PC-3 (cell line): Measurements from ENCODE around the gene CHST9. TPM values are rescaled to one million over a fixed set of nuclear protein-coding genes. Genes with fewer than 3 reads are reported as not detected.

Experiments
- ATAC-seq: fragments of 200-7000 bp; cut with Tn5 transposase; 2 replicates; pipeline ENCODE4 v1.9.1; 2020; ENCODE audit warnings: mild to moderate bottlenecking, moderate library complexity
- BruUV-seq: library from RNA; stranded (reverse); fragments of 400-500 nt; replicated peaks from 2 replicates; lab custom pipeline; 2021; lab: Mats Ljungman, UMichigan
- CTCF ChIA-PET: fragments of 300-600 bp; sonication (Branson Sonifier 250); formaldehyde crosslinking; loops from one replicate; lab custom pipeline; 2022; ENCODE audit warnings: antibody characterized with exemption; lab: Charles Lee
- POLR2A ChIA-PET: fragments of 300-600 bp; sonication (Branson Sonifier 250); formaldehyde crosslinking; loops from one replicate; lab custom pipeline; 2022; ENCODE audit warnings: antibody characterized with exemption; ENCODE audit not compliant: unreplicated experiment; lab: Charles Lee
- DNase-seq: peaks from one replicate; pipeline ENCODE4 v3.0.0-alpha.2; 2015
- H2AFZ ChIP-seq: fragments of 300-600 bp; sonication (generic); 2 replicates; pipeline ENCODE4 v1.6.0; 2016; ENCODE audit warnings: antibody characterized with exemption, low read length
- H3F3A ChIP-seq: fragments of 300-600 bp; sonication (generic); one replicate; pipeline ENCODE4 v1.6.0; 2017; ENCODE audit warnings: antibody characterized with exemption, low read length, control low read depth, mild to moderate bottlenecking; ENCODE audit not compliant: unreplicated experiment
- H3K27ac ChIP-seq: fragments of 300-600 bp; sonication (generic); 2 replicates; pipeline ENCODE4 v1.5.1; 2016; ENCODE audit warnings: mild to moderate bottlenecking, low read length
- H3K27me3 ChIP-seq: fragments of 300-600 bp; sonication (generic); 2 replicates; pipeline ENCODE4 v1.6.1; 2016; ENCODE audit warnings: low read length, mixed read lengths
- H3K36me3 ChIP-seq: fragments of 300-600 bp; sonication (generic); 2 replicates; pipeline ENCODE4 v1.6.1; 2016; ENCODE audit warnings: low read depth, mixed run types, low read length, mixed read lengths
- H3K4me1 ChIP-seq: fragments of 300-600 bp; sonication (generic); 2 replicates; pipeline ENCODE4 v1.5.1; 2016; ENCODE audit warnings: low read length; ENCODE audit not compliant: insufficient read depth
- H3K4me2 ChIP-seq: fragments of 300-600 bp; sonication (generic); 2 replicates; pipeline ENCODE4 v1.6.0; 2016; ENCODE audit warnings: low read length
- H3K4me3 ChIP-seq: fragments of 300-600 bp; sonication (generic); 2 replicates; pipeline ENCODE4 v1.5.1; 2016; ENCODE audit warnings: mild to moderate bottlenecking, low read length, mixed read lengths
- H3K79me2 ChIP-seq: fragments of 300-600 bp; sonication (generic); 2 replicates; pipeline ENCODE4 v1.6.1; 2017; ENCODE audit warnings: low read length, mixed read lengths
- H3K9ac ChIP-seq: fragments of 300-600 bp; sonication (generic); 2 replicates; pipeline ENCODE4 v1.6.0; 2016; ENCODE audit warnings: mild to moderate bottlenecking, low read length
- H3K9me2 ChIP-seq: fragments of 300-600 bp; sonication (generic); replicated peaks from 2 replicates; pipeline ENCODE4 v1.6.1; 2016; ENCODE audit warnings: mixed run types, low read length, mixed read lengths
- H3K9me3 ChIP-seq: fragments of 300-600 bp; sonication (generic); 2 replicates; pipeline ENCODE4 v1.6.1; 2016; ENCODE audit warnings: low read length, mixed read lengths
- H4K20me1 ChIP-seq: fragments of 300-600 bp; sonication (generic); 2 replicates; pipeline ENCODE4 v1.6.1; 2016; ENCODE audit warnings: low read length, mixed read lengths
- CTCF ChIP-seq: fragments of 300-600 bp; sonication (generic); conservative IDR thresholded peaks from 2 replicates; pipeline ENCODE4 v1.5.1; 2017; ENCODE audit warnings: antibody characterized with exemption, low read depth, mild to moderate bottlenecking, low read length
- EZH2 ChIP-seq: fragments of 300-600 bp; sonication (generic); IDR thresholded peaks from one replicate; pipeline ENCODE4 v1.6.1; 2017; ENCODE audit warnings: antibody characterized with exemption, mild to moderate bottlenecking, low read length; ENCODE audit not compliant: unreplicated experiment
- EZH2phosphoT487 ChIP-seq: fragments of 300-600 bp; sonication (generic); IDR thresholded peaks from 2 replicates; pipeline ENCODE4 v1.6.1; 2018; ENCODE audit warnings: mild to moderate bottlenecking, antibody characterized with exemption, low read length, borderline replicate concordance
- intact Hi-C: fragments of 100-400 bp; cut with micrococcal nuclease; formaldehyde crosslinking; loops from 2 replicates; pipeline ENCODE4 v1.9.0; 2023
- total RNA-seq: library from RNA; depleted of rRNA; stranded (reverse); fragments of >200 nt; gene quantifications from 2 replicates; pipeline ENCODE4 v1.2.3, GENCODE V29; 2014

CHST9 gene
- total RNA-seq, 1 experiment from 2014 or later = not detected

GRCh38 chr18:27136208-27136535 lies 48.9 kb downstream of the CHST9 start:
- H3K9me2 ChIP-seq = no peaks in the 10 kb centered on the region
- no peak overlapping the region for H3K4me3 ChIP-seq
- ChIA-PET POLR2A (no interaction called here), CTCF (no interaction called here)
- no peaks in the 10 kb centered on the region for H3F3A ChIP-seq
- TF ChIP-seq EZH2 = no peak
- no peak for TF ChIP-seq EZH2phosphoT487
- no peak for TF ChIP-seq CTCF
- H3K9me3 ChIP-seq = no peaks in the 10 kb centered on the region
- no peak overlapping the region for H3K27ac ChIP-seq
- no peaks in the 10 kb centered on the region for H3K79me2 ChIP-seq
- no peak overlapping the region for H2AFZ ChIP-seq
- peaks cover 18% of the 10 kb centered on the region for H3K27me3 ChIP-seq
- no TSS peak for BruUV-seq
- no peaks in the 10 kb centered on the region for H4K20me1 ChIP-seq
- H3K4me2 ChIP-seq = no peak overlapping the region
- DNase-seq = peak; percentile 50
- H3K9ac ChIP-seq = no peak overlapping the region
- no peak for ATAC-seq
- no peaks in the 10 kb centered on the region for H3K36me3 ChIP-seq
- intact Hi-C loops = no loop called here
- no peaks in the 10 kb centered on the region for H3K4me1 ChIP-seq

- Histone ChIP-seq H3K9ac (no peak overlapping the region), H3F3A (no peaks in the 10 kb centered on the region), H3K79me2 (no peaks in the 10 kb centered on the region), H3K27ac (no peak overlapping the region), H4K20me1 (no peaks in the 10 kb centered on the region), H3K4me3 (no peak overlapping the region), H3K4me1 (no peaks in the 10 kb centered on the region), H3K9me2 (no peaks in the 10 kb centered on the region), H2AFZ (no peak overlapping the region), H3K36me3 (no peaks in the 10 kb centered on the region), H3K27me3 (peaks cover 23% of the 10 kb centered on the region), H3K4me2 (no peak overlapping the region), H3K9me3 (no peaks in the 10 kb centered on the region)
- intact Hi-C loops = no loop called here
- ChIA-PET CTCF (no interaction called here), POLR2A (no interaction called here)
- ATAC-seq (no peak), DNase-seq (no peak)
- no TSS peak for BruUV-seq
- no peak for TF ChIP-seq EZH2
- no peak for TF ChIP-seq EZH2phosphoT487
- no peak for TF ChIP-seq CTCF
These were observed 49.5 kb downstream of the CHST9 start for GRCh38 chr18:27135504-27136207.

GRCh38 chr18:27130065-27130630 lies 55.0 kb downstream of the CHST9 start:
- ATAC-seq = no peak

More at GRCh38 chr18:27130065-27130630, 55.0 kb downstream of the CHST9 start:
- CTCF ChIA-PET = no interaction called here
- H3K27ac ChIP-seq = no peak overlapping the region
- DNase-seq = no peak
- intact Hi-C loops = no loop called here
- H3F3A ChIP-seq = no peaks in the 10 kb centered on the region
- H3K9ac ChIP-seq = no peak overlapping the region
- no peak overlapping the region for H3K4me3 ChIP-seq
- H3K36me3 ChIP-seq = no peaks in the 10 kb centered on the region
- H3K9me3 ChIP-seq = no peaks in the 10 kb centered on the region
- no TSS peak for BruUV-seq
- H3K4me1 ChIP-seq = no peaks in the 10 kb centered on the region
- no peak overlapping the region for H3K4me2 ChIP-seq
- H3K9me2 ChIP-seq = no peaks in the 10 kb centered on the region
- no peak for TF ChIP-seq EZH2
- no peak for TF ChIP-seq EZH2phosphoT487
- no peak for TF ChIP-seq CTCF
- no peak overlapping the region for H2AFZ ChIP-seq
- peaks cover 41% of the 10 kb centered on the region for H3K27me3 ChIP-seq
- no peaks in the 10 kb centered on the region for H4K20me1 ChIP-seq
- POLR2A ChIA-PET = no interaction called here
- H3K79me2 ChIP-seq = no peaks in the 10 kb centered on the region
